ENCODE data around the gene B4GALNT3. TPM values are rescaled to one million over a fixed set of nuclear protein-coding genes. Genes with fewer than 3 reads are reported as not detected.

B4GALNT3 gene
- total RNA-seq, 1 experiment from 2014 or later: 15.5 TPM

- H3K36me3 ChIP-seq (replicated peaks; ENCODE audit: control insufficient read depth, insufficient read depth, low read length): no peaks in the 10 kb centered on the region; the same call in 1 of the 2 replicates
- peak; percentile 85 for DNase-seq
- H3K27me3 ChIP-seq (ENCODE audit: control insufficient read depth, insufficient read depth, low read length): peaks cover 30% of the 10 kb centered on the region
- peak overlapping the region; percentile 74 for H3K4me3 ChIP-seq (ENCODE audit: insufficient read depth, low read depth, low read length)
Observed at GRCh38 chr12:460261-461230, 807 bp downstream of the B4GALNT3 start.

GRCh38 chr12:461425-461824 lies 1.7 kb downstream of the B4GALNT3 start:
- no peak overlapping the region; the same call in 1 of the 2 replicates for H3K4me3 ChIP-seq (ENCODE audit: insufficient read depth, low read depth, low read length)
- H3K27me3 ChIP-seq (ENCODE audit: control insufficient read depth, insufficient read depth, low read length): peaks cover 30% of the 10 kb centered on the region
- no peak for DNase-seq
- no peaks in the 10 kb centered on the region; the same call in 1 of the 2 replicates for H3K36me3 ChIP-seq (replicated peaks; ENCODE audit: control insufficient read depth, insufficient read depth, low read length)

GRCh38 chr12:462936-463705 lies 3.4 kb downstream of the B4GALNT3 start:
- no peak for DNase-seq
- H3K36me3 ChIP-seq (replicated peaks; ENCODE audit: control insufficient read depth, insufficient read depth, low read length): no peaks in the 10 kb centered on the region; the same call in 1 of the 2 replicates
- H3K4me3 ChIP-seq (ENCODE audit: insufficient read depth, low read depth, low read length): no peak overlapping the region
- peaks cover 29% of the 10 kb centered on the region for H3K27me3 ChIP-seq (ENCODE audit: control insufficient read depth, insufficient read depth, low read length)

- H3K27me3 ChIP-seq (ENCODE audit: control insufficient read depth, insufficient read depth, low read length): peaks cover 20% of the 10 kb centered on the region
- no peaks in the 10 kb centered on the region; the same call in 1 of the 2 replicates for H3K36me3 ChIP-seq (replicated peaks; ENCODE audit: control insufficient read depth, insufficient read depth, low read length)
- H3K4me3 ChIP-seq (ENCODE audit: insufficient read depth, low read depth, low read length): no peak overlapping the region
- DNase-seq: no peak
Observed at GRCh38 chr12:464484-465267, 4.9 kb downstream of the B4GALNT3 start.

- Histone ChIP-seq H3K27me3 (ENCODE audit: control insufficient read depth, insufficient read depth, low read length) (peaks cover 9% of the 10 kb centered on the region), H3K36me3 (replicated peaks; ENCODE audit: control insufficient read depth, insufficient read depth, low read length) (no peaks in the 10 kb centered on the region; the same call in 1 of the 2 replicates), H3K4me3 (ENCODE audit: insufficient read depth, low read depth, low read length) (no peak overlapping the region)
- no peak for DNase-seq
Observed at GRCh38 chr12:466039-466438, 6.3 kb downstream of the B4GALNT3 start.

GRCh38 chr12:466762-467161 lies 7.0 kb downstream of the B4GALNT3 start:
- no peak for DNase-seq
- Histone ChIP-seq H3K27me3 (ENCODE audit: control insufficient read depth, insufficient read depth, low read length) (peaks cover 2% of the 10 kb centered on the region), H3K4me3 (ENCODE audit: insufficient read depth, low read depth, low read length) (no peak overlapping the region), H3K36me3 (replicated peaks; ENCODE audit: control insufficient read depth, insufficient read depth, low read length) (no peaks in the 10 kb centered on the region; the same call in 1 of the 2 replicates)

- H3K36me3 ChIP-seq (replicated peaks; ENCODE audit: control insufficient read depth, insufficient read depth, low read length): no peaks in the 10 kb centered on the region
- H3K27me3 ChIP-seq (ENCODE audit: control insufficient read depth, insufficient read depth, low read length): peaks cover 1% of the 10 kb centered on the region; the same call in 1 of the 2 replicates
- no peak for DNase-seq
- no peak overlapping the region for H3K4me3 ChIP-seq (ENCODE audit: insufficient read depth, low read depth, low read length)
Observed at GRCh38 chr12:467591-467990, 7.9 kb downstream of the B4GALNT3 start.

GRCh38 chr12:468671-469389 lies 9.1 kb downstream of the B4GALNT3 start:
- Histone ChIP-seq H3K36me3 (replicated peaks; ENCODE audit: control insufficient read depth, insufficient read depth, low read length) (no peaks in the 10 kb centered on the region), H3K27me3 (ENCODE audit: control insufficient read depth, insufficient read depth, low read length) (peaks cover 1% of the 10 kb centered on the region; the same call in 1 of the 2 replicates), H3K4me3 (ENCODE audit: insufficient read depth, low read depth, low read length) (no peak overlapping the region)
- DNase-seq: no peak

- Histone ChIP-seq H3K36me3 (replicated peaks; ENCODE audit: control insufficient read depth, insufficient read depth, low read length) (no peaks in the 10 kb centered on the region), H3K4me3 (ENCODE audit: insufficient read depth, low read depth, low read length) (no peak overlapping the region), H3K27me3 (ENCODE audit: control insufficient read depth, insufficient read depth, low read length) (no peaks in the 10 kb centered on the region)
- DNase-seq: no peak
Observed at GRCh38 chr12:470133-470532, 10.4 kb downstream of the B4GALNT3 start.

- Histone ChIP-seq H3K4me3 (ENCODE audit: insufficient read depth, low read depth, low read length) (no peak overlapping the region), H3K27me3 (ENCODE audit: control insufficient read depth, insufficient read depth, low read length) (no peaks in the 10 kb centered on the region)
- DNase-seq: no peak
Observed at GRCh38 chr12:473198-473597, 13.5 kb downstream of the B4GALNT3 start.

GRCh38 chr12:473863-474577 lies 14.3 kb downstream of the B4GALNT3 start:
- H3K36me3 ChIP-seq (replicated peaks; ENCODE audit: control insufficient read depth, insufficient read depth, low read length): no peaks in the 10 kb centered on the region
- H3K4me3 ChIP-seq (ENCODE audit: insufficient read depth, low read depth, low read length): no peak overlapping the region
- no peak for DNase-seq
- H3K27me3 ChIP-seq (ENCODE audit: control insufficient read depth, insufficient read depth, low read length): no peaks in the 10 kb centered on the region

More at GRCh38 chr12:473198-473597, 13.5 kb downstream of the B4GALNT3 start:
- H3K36me3 ChIP-seq (replicated peaks; ENCODE audit: control insufficient read depth, insufficient read depth, low read length): no peaks in the 10 kb centered on the region

GRCh38 chr12:475286-475685 lies 15.5 kb downstream of the B4GALNT3 start:
- H3K4me3 ChIP-seq (ENCODE audit: insufficient read depth, low read depth, low read length): no peak overlapping the region
- H3K36me3 ChIP-seq (replicated peaks; ENCODE audit: control insufficient read depth, insufficient read depth, low read length): no peaks in the 10 kb centered on the region
- no peak for DNase-seq
- no peaks in the 10 kb centered on the region for H3K27me3 ChIP-seq (ENCODE audit: control insufficient read depth, insufficient read depth, low read length)

- H3K27me3 ChIP-seq (ENCODE audit: control insufficient read depth, insufficient read depth, low read length): no peaks in the 10 kb centered on the region
- DNase-seq: no peak
- H3K36me3 ChIP-seq (replicated peaks; ENCODE audit: control insufficient read depth, insufficient read depth, low read length): no peaks in the 10 kb centered on the region
- H3K4me3 ChIP-seq (ENCODE audit: insufficient read depth, low read depth, low read length): no peak overlapping the region
Observed at GRCh38 chr12:479161-479560, 19.4 kb downstream of the B4GALNT3 start.

Data from H7 (cell line).